Measurements from ENCODE around the gene RNF141. TPM values are rescaled to one million over a fixed set of nuclear protein-coding genes. Genes with fewer than 3 reads are reported as not detected.

RNF141 gene
- polyA plus RNA-seq, 1 of the 3 experiments (the other 2 are of a cell fraction): 6.9 TPM

GRCh38 chr11:10498022-10498400 is 43.0 kb downstream of the RNF141 start:
- no peak overlapping the region for H3K27ac ChIP-seq (ENCODE audit: low read depth in 2 of 2, low read length in 1 of 2)
- WGBS (ENCODE audit: low lambda C conversion rate): 95% methylated on average over 6 of the region's 7 CpGs
- ChIA-PET CTCF (no interaction called here), POLR2A (no interaction called here)
- H2AFZ ChIP-seq (ENCODE audit: low read depth): no peak overlapping the region
- no peaks in the 10 kb centered on the region for H4K20me1 ChIP-seq (ENCODE audit: insufficient read depth)
- no peak overlapping the region for H3K4me3 ChIP-seq (ENCODE audit: low read depth in 2 of 2, low read length in 1 of 2)
- TF ChIP-seq TCF12 (IDR thresholded peaks at IDR 0.05) (no peak), PBX3 (IDR thresholded peaks at IDR 0.05) (no peak), RCOR1 (IDR thresholded peaks at IDR 0.05; ENCODE audit: low read length) (no peak), EZH2phosphoT487 (IDR thresholded peaks at IDR 0.05; ENCODE audit: borderline replicate concordance, low read depth) (no peak), RFX5 (IDR thresholded peaks at IDR 0.05; ENCODE audit: low read length) (no peak)
- H3K9ac ChIP-seq: no peak overlapping the region
- no peaks in the 10 kb centered on the region for H3F3A ChIP-seq (replicated peaks; ENCODE audit: insufficient read depth)
- no peaks in the 10 kb centered on the region for H3K79me2 ChIP-seq (ENCODE audit: insufficient read depth)
- H3K9me3 ChIP-seq: no peaks in the 10 kb centered on the region
- DNase-seq: no peak
- no peak overlapping the region for H3K4me2 ChIP-seq
- H3K9me2 ChIP-seq: no peaks in the 10 kb centered on the region
- H3K4me1 ChIP-seq (ENCODE audit: control insufficient read depth in 1 of 2, insufficient read depth in 2 of 2, low read depth in 1 of 2, low read length in 1 of 2): no peaks in the 10 kb centered on the region
- no peaks in the 10 kb centered on the region for H3K27me3 ChIP-seq (ENCODE audit: insufficient read depth)
- no peaks in the 10 kb centered on the region for H3K36me3 ChIP-seq (replicated peaks in 1 of 2; ENCODE audit: control insufficient read depth in 1 of 2, insufficient read depth in 2 of 2, low read length in 1 of 2)

- Histone ChIP-seq H3K27ac (ENCODE audit: low read depth in 2 of 2, low read length in 1 of 2) (no peak overlapping the region), H3K4me1 (ENCODE audit: control insufficient read depth in 1 of 2, insufficient read depth in 2 of 2, low read depth in 1 of 2, low read length in 1 of 2) (no peaks in the 10 kb centered on the region), H3K9ac (no peak overlapping the region), H4K20me1 (ENCODE audit: insufficient read depth) (no peaks in the 10 kb centered on the region), H3K27me3 (ENCODE audit: insufficient read depth) (no peaks in the 10 kb centered on the region), H3K79me2 (ENCODE audit: insufficient read depth) (no peaks in the 10 kb centered on the region), H3F3A (replicated peaks; ENCODE audit: insufficient read depth) (no peaks in the 10 kb centered on the region), H2AFZ (ENCODE audit: low read depth) (no peak overlapping the region), H3K36me3 (replicated peaks in 1 of 2; ENCODE audit: control insufficient read depth in 1 of 2, insufficient read depth in 2 of 2, low read length in 1 of 2) (no peaks in the 10 kb centered on the region), H3K4me2 (no peak overlapping the region), H3K9me3 (no peaks in the 10 kb centered on the region), H3K9me2 (no peaks in the 10 kb centered on the region), H3K4me3 (ENCODE audit: low read depth in 2 of 2, low read length in 1 of 2) (no peak overlapping the region)
- TF ChIP-seq TAF1 (IDR thresholded peaks at IDR 0.05; ENCODE audit: borderline replicate concordance, low read depth, low read length) (no peak), FOXJ3 (CRISPR knock-in tag; IDR thresholded peaks at IDR 0.05) (no peak), SMC3 (IDR thresholded peaks at IDR 0.05; ENCODE audit: low read depth, low read length) (no peak), SIN3A (IDR thresholded peaks at IDR 0.05; ENCODE audit: borderline replicate concordance, low read depth, low read length) (no peak)
- POLR2A ChIA-PET: no interaction called here
- CTCF ChIA-PET: no interaction called here
- 94% methylated on average over 18 of the region's 18 CpGs for WGBS (ENCODE audit: low lambda C conversion rate)
- no peak for DNase-seq
Measured at GRCh38 chr11:10497371-10498021, 43.5 kb downstream of the RNF141 start.

- Histone ChIP-seq H3K27ac (ENCODE audit: low read depth in 2 of 2, low read length in 1 of 2) (no peak overlapping the region), H3K9me2 (no peaks in the 10 kb centered on the region), H2AFZ (ENCODE audit: low read depth) (no peak overlapping the region), H3K4me1 (ENCODE audit: control insufficient read depth in 1 of 2, insufficient read depth in 2 of 2, low read depth in 1 of 2, low read length in 1 of 2) (peaks cover under 1% of the 10 kb centered on the region in 2 experiments; a peak in 3 of 4 replicates), H3K4me2 (no peak overlapping the region), H3K79me2 (ENCODE audit: insufficient read depth) (no peaks in the 10 kb centered on the region), H3K4me3 (ENCODE audit: low read depth in 2 of 2, low read length in 1 of 2) (no peak overlapping the region), H3F3A (replicated peaks; ENCODE audit: insufficient read depth) (peaks cover 4% of the 10 kb centered on the region), H3K27me3 (ENCODE audit: insufficient read depth) (no peaks in the 10 kb centered on the region), H3K9ac (no peak overlapping the region), H3K36me3 (replicated peaks in 1 of 2; ENCODE audit: control insufficient read depth in 1 of 2, insufficient read depth in 2 of 2, low read length in 1 of 2) (no peaks in the 10 kb centered on the region), H4K20me1 (ENCODE audit: insufficient read depth) (no peaks in the 10 kb centered on the region), H3K9me3 (no peaks in the 10 kb centered on the region)
- ChIA-PET POLR2A (no interaction called here), CTCF (no interaction called here)
- DNase-seq: no peak
- WGBS (ENCODE audit: low lambda C conversion rate): 95% methylated on average over 4 of the region's 4 CpGs
- TF ChIP-seq RCOR1 (IDR thresholded peaks at IDR 0.05; ENCODE audit: low read length): no peak
- no peak for TF ChIP-seq RFX5 (IDR thresholded peaks at IDR 0.05; ENCODE audit: low read length)
- TF ChIP-seq USF2 (IDR thresholded peaks at IDR 0.05; ENCODE audit: borderline replicate concordance, low read depth, low read length): no peak
- no peak for TF ChIP-seq TAF1 (IDR thresholded peaks at IDR 0.05; ENCODE audit: borderline replicate concordance, low read depth, low read length)
- TF ChIP-seq MXI1 (IDR thresholded peaks at IDR 0.05; ENCODE audit: low read depth, low read length): no peak
- no peak for TF ChIP-seq FOSL2 (IDR thresholded peaks at IDR 0.05; ENCODE audit: borderline replicate concordance, low read depth)
- TF ChIP-seq GABPA (IDR thresholded peaks at IDR 0.05; ENCODE audit: low read depth): no peak
- no peak for TF ChIP-seq GATA2 (CRISPR knock-in tag; IDR thresholded peaks at IDR 0.05)
Measured at GRCh38 chr11:10496296-10496936, 44.6 kb downstream of the RNF141 start.

All from SK-N-SH (cell line).